ENCODE measurements around the gene NLRP6.
"Not testable (repeated sequence)": the region's sequence is repeated elsewhere in the genome, so short reads cannot be mapped to it uniquely, and the experiment has no call there.

The NLRP6 gene

GRCh38 chr11:294780-295179 is 16.6 kb downstream of the NLRP6 start:
- DNase-seq, result no peak

- no peak for DNase-seq
Measured at GRCh38 chr11:295351-296170, 17.4 kb downstream of the NLRP6 start.

GRCh38 chr11:296171-297050 is 18.2 kb downstream of the NLRP6 start:
- DNase-seq, result no peak

GRCh38 chr11:297051-297585 is 18.9 kb downstream of the NLRP6 start:
- no peak for DNase-seq

GRCh38 chr11:297586-298405 is 19.6 kb downstream of the NLRP6 start:
- DNase-seq, result no peak

GRCh38 chr11:298406-299065 is 20.3 kb downstream of the NLRP6 start:
- no peak for DNase-seq

- DNase-seq, result no peak
Measured at GRCh38 chr11:299081-299891, 21.1 kb downstream of the NLRP6 start, which contains the start of gene IFITM5. Gene IFITM5 (minus strand): TSS chr11:299526. CDS start chr11:299490, 36 bp downstream.

GRCh38 chr11:299951-300735 is 21.9 kb downstream of the NLRP6 start:
- DNase-seq, result peak; percentile 44

GRCh38 chr11:303363-303762 is 25.2 kb downstream of the NLRP6 start:
- DNase-seq, result no peak

- no peak for DNase-seq
Measured at GRCh38 chr11:304061-304506, 25.9 kb downstream of the NLRP6 start.

- peak; percentile 87 for DNase-seq
Measured at GRCh38 chr11:304915-305843, 27.0 kb downstream of the NLRP6 start.

GRCh38 chr11:305844-306211 is 27.6 kb downstream of the NLRP6 start:
- no peak for DNase-seq

- peak; percentile 37 for DNase-seq
Measured at GRCh38 chr11:306645-307371, 28.6 kb downstream of the NLRP6 start.

- DNase-seq, result peak; percentile 75
Measured at GRCh38 chr11:307766-308708, 29.8 kb downstream of the NLRP6 start, which contains the start of gene IFITM2. Gene IFITM2 (plus strand): TSS chr11:307816. CDS start chr11:308193, 377 bp downstream.

GRCh38 chr11:308740-309665 is 30.8 kb downstream of the NLRP6 start:
- not testable (repeated sequence) for DNase-seq

All from eye (tissue), 1 donor.